IMR-90 (cell line): ENCODE data around the gene SPRED2. TPM values are rescaled to one million over a fixed set of nuclear protein-coding genes. Genes with fewer than 3 reads are reported as not detected.

Experiments
- ATAC-seq: fragments of 200-7000 bp; cut with Tn5 transposase; 2 replicates; pipeline ENCODE4 v1.9.1; 2020; ENCODE audit warnings: low read depth, mild to moderate bottlenecking, moderate library complexity
- BruUV-seq: library from RNA; stranded (reverse); fragments of 400-500 nt; replicated peaks from 2 replicates; lab custom pipeline; 2021; lab: Mats Ljungman, UMichigan
- CTCF ChIA-PET: fragments of 300-600 bp; formaldehyde crosslinking; extraction: SDS; loops from one replicate; lab custom pipeline; 2021; ENCODE audit warnings: antibody characterized with exemption; lab: Yijun Ruan, JAX
- POLR2A ChIA-PET: fragments of 300-600 bp; sonication (Branson Sonifier 250); formaldehyde crosslinking; loops from one replicate; lab custom pipeline; 2022; ENCODE audit warnings: antibody characterized with exemption; ENCODE audit not compliant: unreplicated experiment; lab: Charles Lee
- DNase-seq: peaks from one replicate; pipeline ENCODE4 v3.0.0; 2013
- H2AFZ ChIP-seq: replicated peaks from 2 replicates; pipeline ENCODE3; 2013; ENCODE audit warnings: low read length, mild to moderate bottlenecking; ENCODE audit not compliant: poor library complexity
- H2AK5ac ChIP-seq: 2 replicates; pipeline ENCODE4 v1.6.1; 2013; ENCODE audit warnings: low read depth, low read length, inconsistent platforms
- H2AK9ac ChIP-seq: replicated peaks from 2 replicates; pipeline ENCODE3; 2013; ENCODE audit warnings: mild to moderate bottlenecking, low read depth, low read length, moderate library complexity; ENCODE audit not compliant: poor library complexity
- H2BK120ac ChIP-seq: 2 replicates; pipeline ENCODE4 v1.6.1; 2013; ENCODE audit warnings: low read depth, low read length, inconsistent platforms
- H2BK15ac ChIP-seq: 3 replicates; pipeline ENCODE4 v1.6.1; 2013; ENCODE audit warnings: low read depth, low read length, inconsistent platforms
- H2BK20ac ChIP-seq: 2 replicates; pipeline ENCODE4 v1.6.1; 2013; ENCODE audit warnings: low read depth, mild to moderate bottlenecking, inconsistent platforms, low read length, moderate library complexity
- H2BK5ac ChIP-seq: 2 replicates; pipeline ENCODE4 v1.6.1; 2013; ENCODE audit warnings: mild to moderate bottlenecking, low read depth, low read length, inconsistent platforms; ENCODE audit not compliant: poor library complexity, severe bottlenecking
- H3K14ac ChIP-seq: replicated peaks from 2 replicates; pipeline ENCODE4 v1.6.1; 2013; ENCODE audit warnings: low read depth, low read length, inconsistent platforms
- H3K18ac ChIP-seq: 2 replicates; pipeline ENCODE4 v1.6.1; 2013; ENCODE audit warnings: low read depth, low read length, control low read depth
- H3K23ac ChIP-seq: 2 replicates; pipeline ENCODE4 v1.6.1; 2013; ENCODE audit warnings: low read depth, low read length, inconsistent platforms
- H3K27ac ChIP-seq: 2 replicates; pipeline ENCODE4 v1.5.1; 2013; ENCODE audit warnings: mild to moderate bottlenecking, control low read depth, low read length; ENCODE audit not compliant: insufficient read depth
- H3K27me3 ChIP-seq: 2 replicates; pipeline ENCODE4 v1.6.1; 2013; ENCODE audit warnings: low read length; ENCODE audit not compliant: control insufficient read depth, insufficient read depth
- H3K36me3 ChIP-seq: 2 replicates; pipeline ENCODE4 v1.6.1; 2013; ENCODE audit warnings: low read length, mixed read lengths; ENCODE audit not compliant: control insufficient read depth, insufficient read depth
- H3K4ac ChIP-seq: 2 replicates; pipeline ENCODE4 v1.6.1; 2013; ENCODE audit warnings: low read depth, low read length, inconsistent platforms
- H3K4me1 ChIP-seq: 2 replicates; pipeline ENCODE4 v1.6.1; 2013; ENCODE audit warnings: low read length, mixed read lengths; ENCODE audit not compliant: control insufficient read depth, insufficient read depth
- H3K4me2 ChIP-seq: 2 replicates; pipeline ENCODE4 v1.6.1; 2013; ENCODE audit warnings: low read depth, mild to moderate bottlenecking, control low read depth, low read length, moderate library complexity
- H3K4me3 ChIP-seq: 2 replicates; pipeline ENCODE4 v1.5.1; 2013; ENCODE audit warnings: low read depth, mild to moderate bottlenecking, control low read depth, low read length, moderate library complexity; ENCODE audit not compliant: insufficient read depth
- H3K56ac ChIP-seq: 2 replicates; pipeline ENCODE4 v1.6.1; 2013; ENCODE audit warnings: low read length, inconsistent platforms; ENCODE audit not compliant: insufficient read depth; ENCODE audit errors: extremely low read depth
- H3K79me1 ChIP-seq, 2 experiments: 2 replicates each; pipeline ENCODE4 v1.6.1; 2013; ENCODE audit warnings: low read length in 2 of 2, inconsistent platforms in 1 of 2, low read depth in 1 of 2
- H3K9ac ChIP-seq: 2 replicates; pipeline ENCODE4 v1.6.1; 2013; ENCODE audit warnings: low read depth, low read length, control low read depth
- H3K9me1 ChIP-seq: 2 replicates; pipeline ENCODE4 v1.6.1; 2013; ENCODE audit warnings: low read length, inconsistent platforms; ENCODE audit not compliant: insufficient read depth
- H3K9me3 ChIP-seq: 2 replicates; pipeline ENCODE4 v1.6.1; 2013; ENCODE audit warnings: low read length; ENCODE audit not compliant: control insufficient read depth, insufficient read depth
- H4K20me1 ChIP-seq: 2 replicates; pipeline ENCODE4 v1.6.1; 2013; ENCODE audit warnings: low read length, inconsistent platforms; ENCODE audit not compliant: insufficient read depth
- H4K5ac ChIP-seq: 2 replicates; pipeline ENCODE4 v1.6.1; 2013; ENCODE audit warnings: mild to moderate bottlenecking, low read depth, low read length, control low read depth
- H4K8ac ChIP-seq, 2 experiments: 2 replicates each; pipeline ENCODE4 v1.6.1; 2013; ENCODE audit warnings: low read depth in 2 of 2, low read length in 2 of 2, control low read depth in 1 of 2, inconsistent platforms in 1 of 2
- H4K91ac ChIP-seq: 2 replicates; pipeline ENCODE4 v1.6.1; 2013; ENCODE audit warnings: low read depth, low read length, inconsistent platforms; ENCODE audit not compliant: insufficient read depth
- MAZ ChIP-seq: IDR thresholded peaks from 2 replicates; pipeline ENCODE4 v1.6.1; 2012; ENCODE audit warnings: low read depth, mild to moderate bottlenecking, low read length, improper control_type of control experiment, moderate library complexity, borderline replicate concordance
- NFE2L2 ChIP-seq: fragments of 150-350 bp; IDR thresholded peaks from 2 replicates; pipeline ENCODE4 v1.6.1; 2016; ENCODE audit warnings: low read depth, mild to moderate bottlenecking, low read length
- RCOR1 ChIP-seq: IDR thresholded peaks from 2 replicates; pipeline ENCODE4 v1.6.1; 2012; ENCODE audit warnings: mild to moderate bottlenecking, low read length, improper control_type of control experiment; ENCODE audit not compliant: insufficient replicate concordance
- SMC3 ChIP-seq: fragments of 150-350 bp; IDR thresholded peaks from 2 replicates; pipeline ENCODE4 v1.6.1; 2016; ENCODE audit warnings: low read depth, mild to moderate bottlenecking, antibody characterized with exemption, low read length, moderate library complexity
- WGBS, 2 experiments: methylation state at CpG; one replicate each; pipeline versions ENCODE4 v1.1.5 to v1.1.7; 2013; ENCODE audit warnings: missing lambda C conversion rate in 2 of 2; ENCODE audit not compliant: insufficient read length in 1 of 2; ENCODE audit errors: extremely low coverage in 2 of 2; 5-methylcytosine and 5-hydroxymethylcytosine counted together
- dilution Hi-C: fragments of 300-500 bp; cut with HindIII; formaldehyde crosslinking; loops from one replicate; pipeline ENCODE4 v1.14.3; 2018; ENCODE audit warnings: low sequenced_read_pairs; ENCODE audit not compliant: unreplicated experiment
- in situ Hi-C: fragments of 300-500 bp; cut with MboI; formaldehyde crosslinking; loops from 3 replicates; pipeline ENCODE4 v1.14.3; 2019; ENCODE audit warnings: low sequenced_read_pairs, inconsistent platforms, mixed read lengths
- intact Hi-C: fragments of 100-400 bp; cut with micrococcal nuclease; formaldehyde crosslinking; loops from 2 replicates; pipeline ENCODE4 v1.10.0; 2022
- polyA plus RNA-seq, 3 experiments: library from polyadenylated mRNA; depleted of rRNA; stranded (reverse); fragments of >200 nt; gene quantifications; 2 replicates each; pipeline ENCODE4 v1.2.3, GENCODE V29; 2012; ENCODE audit warnings: low replicate concordance in 1 of 3
- total RNA-seq: library from RNA; depleted of rRNA; stranded (reverse); fragments of >200 nt; gene quantifications from 2 replicates; pipeline ENCODE4 v1.2.3, GENCODE V29; 2012

Gene SPRED2
- total and polyA plus RNA-seq, 2 of the 4 experiments (the other 2 are of a cell fraction), result 4.8 to 18.7 TPM

DNA sequence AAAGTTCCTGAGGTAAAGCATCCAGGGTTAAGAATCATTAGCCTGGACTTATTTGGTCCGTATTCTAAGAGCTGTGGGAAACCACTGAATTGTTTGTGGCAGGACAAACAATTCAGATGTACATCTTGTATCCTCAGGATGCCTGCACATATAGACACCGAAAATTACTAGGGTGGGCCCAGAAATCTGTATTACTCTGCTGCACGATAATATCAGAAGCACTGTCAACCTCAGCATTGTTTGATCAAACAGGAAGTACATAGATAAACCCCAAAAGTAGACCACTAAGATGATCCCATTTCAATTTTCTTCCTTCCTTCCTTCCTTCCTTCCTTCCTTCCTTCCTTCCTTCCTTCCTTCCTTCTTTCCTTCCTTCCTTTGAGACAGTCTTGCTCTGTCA is 34.2 kb upstream of the SPRED2 start:
- no peak overlapping the region for H3K4me2 ChIP-seq
- H4K8ac ChIP-seq, result no peak overlapping the region
- in situ Hi-C loops (no loop called here), intact Hi-C loops (no loop called here), dilution Hi-C loops (no loop called here)
- ChIA-PET CTCF (no interaction called here), POLR2A (no interaction called here)
- no TSS peak for BruUV-seq
- H4K20me1 ChIP-seq, result no peaks in the 10 kb centered on the region
- ATAC-seq, result no peak
- H2AFZ ChIP-seq, result no peak overlapping the region
- no peaks in the 10 kb centered on the region for H3K4me1 ChIP-seq
- no peak overlapping the region for H3K4ac ChIP-seq
- H3K9me1 ChIP-seq, result no peaks in the 10 kb centered on the region
- no peak overlapping the region for H3K9ac ChIP-seq
- H2AK9ac ChIP-seq, result no peak overlapping the region
- 100% methylated on average over 1 of the region's 3 CpGs; no CpG with 5 or more reads in 1 of the 2 experiments for WGBS, 2 experiments
- no peak for DNase-seq
- H2BK120ac ChIP-seq, result no peak overlapping the region
- H3K27ac ChIP-seq, result no peak overlapping the region
- no peak overlapping the region for H2BK5ac ChIP-seq
- H2AK5ac ChIP-seq, result no peak overlapping the region
- TF ChIP-seq NFE2L2, result no peak
- TF ChIP-seq MAZ, result no peak
- TF ChIP-seq RCOR1, result no peak
- no peak for TF ChIP-seq SMC3
- H3K27me3 ChIP-seq, result no peaks in the 10 kb centered on the region; the same call in 1 of the 2 replicates
- no peak overlapping the region for H4K91ac ChIP-seq
- no peak overlapping the region for H2BK20ac ChIP-seq
- H3K79me1 ChIP-seq, result no peaks in the 10 kb centered on the region
- H3K56ac ChIP-seq, result no peak overlapping the region
- H3K36me3 ChIP-seq, result no peaks in the 10 kb centered on the region
- H3K23ac ChIP-seq, result no peak overlapping the region
- no peaks in the 10 kb centered on the region for H3K9me3 ChIP-seq
- H4K5ac ChIP-seq, result no peak overlapping the region
- H2BK15ac ChIP-seq, result no peak overlapping the region
- no peak overlapping the region for H3K14ac ChIP-seq
- H3K18ac ChIP-seq, result no peak overlapping the region
- no peak overlapping the region for H3K4me3 ChIP-seq
